ENCODE measurements around the gene MYB. TPM values are rescaled to one million over a fixed set of nuclear protein-coding genes. Genes with fewer than 3 reads are reported as not detected.

The MYB gene
- total RNA-seq, 1 donor from 2014 or later, result 23.3 TPM

GRCh38 chr6:135183002-135183531 is 2.0 kb downstream of the MYB start:
- Mint-ChIP-seq H3K9me3 (ENCODE audit: unreplicated experiment) (no peaks in the 10 kb centered on the region), H3K27ac (ENCODE audit: unreplicated experiment) (no peak overlapping the region), H3K36me3 (ENCODE audit: low read depth, unreplicated experiment) (peaks cover 9% of the 10 kb centered on the region), H3K4me1 (ENCODE audit: unreplicated experiment) (peaks cover 16% of the 10 kb centered on the region), H3K27me3 (ENCODE audit: unreplicated experiment) (peaks cover 9% of the 10 kb centered on the region), H3K4me3 (ENCODE audit: unreplicated experiment) (peak overlapping the region; percentile 94)
- peak; percentile 14 for DNase-seq (ENCODE audit: low spot score)
- TF ChIP-seq CTCF (IDR thresholded peaks at IDR 0.05; ENCODE audit: unreplicated experiment), result no peak

GRCh38 chr6:135183532-135184440 is 2.7 kb downstream of the MYB start:
- Mint-ChIP-seq H3K9me3 (ENCODE audit: unreplicated experiment) (no peaks in the 10 kb centered on the region), H3K4me1 (ENCODE audit: unreplicated experiment) (peaks cover 16% of the 10 kb centered on the region), H3K4me3 (ENCODE audit: unreplicated experiment) (peak overlapping the region; percentile 94), H3K27me3 (ENCODE audit: unreplicated experiment) (peaks cover 9% of the 10 kb centered on the region), H3K27ac (ENCODE audit: unreplicated experiment) (no peak overlapping the region), H3K36me3 (ENCODE audit: low read depth, unreplicated experiment) (peaks cover 9% of the 10 kb centered on the region)
- peak; percentile 39 for TF ChIP-seq CTCF (IDR thresholded peaks at IDR 0.05; ENCODE audit: unreplicated experiment)
- DNase-seq (ENCODE audit: low spot score), result peak; percentile 66

- DNase-seq (ENCODE audit: low spot score), result no peak
- Mint-ChIP-seq H3K9me3 (ENCODE audit: unreplicated experiment) (no peaks in the 10 kb centered on the region), H3K27ac (ENCODE audit: unreplicated experiment) (no peak overlapping the region), H3K36me3 (ENCODE audit: low read depth, unreplicated experiment) (peaks cover 13% of the 10 kb centered on the region), H3K4me1 (ENCODE audit: unreplicated experiment) (peaks cover 20% of the 10 kb centered on the region), H3K4me3 (ENCODE audit: unreplicated experiment) (no peak overlapping the region), H3K27me3 (ENCODE audit: unreplicated experiment) (peaks cover 5% of the 10 kb centered on the region)
- TF ChIP-seq CTCF (IDR thresholded peaks at IDR 0.05; ENCODE audit: unreplicated experiment), result no peak
These were observed 4.4 kb downstream of the MYB start for GRCh38 chr6:135185483-135185882.

- peaks cover 5% of the 10 kb centered on the region for H3K27me3 Mint-ChIP-seq (ENCODE audit: unreplicated experiment)
- H3K9me3 Mint-ChIP-seq (ENCODE audit: unreplicated experiment), result no peaks in the 10 kb centered on the region
- H3K4me1 Mint-ChIP-seq (ENCODE audit: unreplicated experiment), result peaks cover 20% of the 10 kb centered on the region
- no peak for TF ChIP-seq CTCF (IDR thresholded peaks at IDR 0.05; ENCODE audit: unreplicated experiment)
- peaks cover 13% of the 10 kb centered on the region for H3K36me3 Mint-ChIP-seq (ENCODE audit: low read depth, unreplicated experiment)
- H3K27ac Mint-ChIP-seq (ENCODE audit: unreplicated experiment), result no peak overlapping the region
- DNase-seq (ENCODE audit: low spot score), result no peak
- H3K4me3 Mint-ChIP-seq (ENCODE audit: unreplicated experiment), result no peak overlapping the region
These were observed 5.1 kb downstream of the MYB start for GRCh38 chr6:135186255-135186654.

GRCh38 chr6:135187372-135187771 is 6.3 kb downstream of the MYB start:
- no peak for TF ChIP-seq CTCF (IDR thresholded peaks at IDR 0.05; ENCODE audit: unreplicated experiment)
- Mint-ChIP-seq H3K36me3 (ENCODE audit: low read depth, unreplicated experiment) (peaks cover 21% of the 10 kb centered on the region), H3K27me3 (ENCODE audit: unreplicated experiment) (no peaks in the 10 kb centered on the region), H3K4me1 (ENCODE audit: unreplicated experiment) (peaks cover 19% of the 10 kb centered on the region), H3K27ac (ENCODE audit: unreplicated experiment) (no peak overlapping the region), H3K9me3 (ENCODE audit: unreplicated experiment) (no peaks in the 10 kb centered on the region), H3K4me3 (ENCODE audit: unreplicated experiment) (no peak overlapping the region)
- DNase-seq (ENCODE audit: low spot score), result no peak
